Measurements from ENCODE around the gene JAGN1.

DNA sequence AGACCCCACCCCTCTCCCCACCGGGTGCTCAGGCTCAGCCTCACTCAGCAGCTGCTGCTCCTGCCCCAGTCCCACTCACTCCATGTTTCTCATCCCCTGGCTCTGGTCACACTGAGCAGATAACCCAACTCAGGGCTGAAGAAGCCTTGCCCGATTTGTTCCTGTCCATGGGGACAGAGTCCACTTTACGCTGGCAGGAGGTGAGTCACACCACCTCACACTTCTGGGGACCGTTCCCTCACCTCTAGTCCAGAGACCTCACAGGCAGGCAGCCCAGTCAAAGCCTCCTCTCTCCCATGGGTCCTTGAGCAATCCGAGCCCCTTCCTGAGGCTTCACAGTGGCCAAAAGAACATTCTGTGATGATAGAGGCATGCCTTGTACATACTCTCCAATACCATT lies 11.7 kb upstream of the JAGN1 start:
- TF ChIP-seq, protein P1, sequence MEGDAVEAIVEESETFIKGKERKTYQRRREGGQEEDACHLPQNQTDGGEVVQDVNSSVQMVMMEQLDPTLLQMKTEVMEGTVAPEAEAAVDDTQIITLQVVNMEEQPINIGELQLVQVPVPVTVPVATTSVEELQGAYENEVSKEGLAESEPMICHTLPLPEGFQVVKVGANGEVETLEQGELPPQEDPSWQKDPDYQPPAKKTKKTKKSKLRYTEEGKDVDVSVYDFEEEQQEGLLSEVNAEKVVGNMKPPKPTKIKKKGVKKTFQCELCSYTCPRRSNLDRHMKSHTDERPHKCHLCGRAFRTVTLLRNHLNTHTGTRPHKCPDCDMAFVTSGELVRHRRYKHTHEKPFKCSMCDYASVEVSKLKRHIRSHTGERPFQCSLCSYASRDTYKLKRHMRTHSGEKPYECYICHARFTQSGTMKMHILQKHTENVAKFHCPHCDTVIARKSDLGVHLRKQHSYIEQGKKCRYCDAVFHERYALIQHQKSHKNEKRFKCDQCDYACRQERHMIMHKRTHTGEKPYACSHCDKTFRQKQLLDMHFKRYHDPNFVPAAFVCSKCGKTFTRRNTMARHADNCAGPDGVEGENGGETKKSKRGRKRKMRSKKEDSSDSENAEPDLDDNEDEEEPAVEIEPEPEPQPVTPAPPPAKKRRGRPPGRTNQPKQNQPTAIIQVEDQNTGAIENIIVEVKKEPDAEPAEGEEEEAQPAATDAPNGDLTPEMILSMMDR (IDR thresholded peaks at IDR 0.05), result no peak
- peak; percentile 69 for TF ChIP-seq POLR2A (IDR thresholded peaks at IDR 0.05)
